Stimulated activated CD4-positive, alpha-beta T cell treated with anti-CD3 and anti-CD28 coated beads, Interleukin-4, amount 100 ng/mL, for 1 hour (primary cell): ENCODE measurements around the gene SLC39A11.
"Not testable (repeated sequence)": the region's sequence is repeated elsewhere in the genome, so short reads cannot be mapped to it uniquely, and the experiment has no call there.

Experiments
- DNase-seq: peaks from one replicate; pipeline ENCODE4 v3.0.0-alpha.2; 2020

Gene SLC39A11

DNA sequence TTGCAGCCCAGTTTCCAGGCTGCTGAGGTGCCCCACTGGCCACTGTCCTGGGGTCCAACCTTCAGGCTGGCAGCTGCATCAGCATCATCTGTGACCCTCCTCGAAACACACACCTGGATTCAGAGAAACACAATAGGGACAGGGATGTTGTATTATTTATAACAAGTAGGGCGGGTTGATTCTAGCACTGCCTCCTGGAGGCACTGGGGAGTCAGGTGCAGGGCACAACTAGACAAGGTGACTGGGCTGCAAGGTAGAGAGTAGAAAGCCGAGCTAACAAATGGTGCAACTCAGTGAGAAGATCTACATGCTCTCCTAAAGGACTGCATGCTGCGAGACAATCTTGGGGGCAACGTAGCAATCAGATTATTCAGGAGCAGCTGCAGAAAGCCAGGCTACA is 317.3 kb downstream of the SLC39A11 start:
- no peak for DNase-seq

DNA sequence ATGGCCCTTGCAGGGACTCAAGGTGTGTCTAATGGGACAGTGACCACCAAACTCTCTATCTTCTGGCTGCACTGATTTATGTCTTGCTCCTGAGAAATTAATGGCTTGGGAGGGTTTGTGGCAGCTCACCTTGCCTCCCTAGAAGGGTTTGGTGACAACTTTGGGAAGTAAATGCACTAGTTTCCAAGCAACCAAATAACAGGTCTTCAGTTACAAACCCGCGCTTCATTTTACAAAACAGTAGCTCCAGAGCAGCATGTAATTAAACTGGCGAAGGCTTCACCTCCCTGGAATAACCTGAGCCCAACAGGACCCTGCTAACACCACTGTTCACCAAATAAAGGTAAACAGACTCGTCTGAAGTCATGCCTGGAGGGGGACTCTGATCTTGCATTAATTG is 318.3 kb downstream of the SLC39A11 start:
- DNase-seq, result no peak

DNA sequence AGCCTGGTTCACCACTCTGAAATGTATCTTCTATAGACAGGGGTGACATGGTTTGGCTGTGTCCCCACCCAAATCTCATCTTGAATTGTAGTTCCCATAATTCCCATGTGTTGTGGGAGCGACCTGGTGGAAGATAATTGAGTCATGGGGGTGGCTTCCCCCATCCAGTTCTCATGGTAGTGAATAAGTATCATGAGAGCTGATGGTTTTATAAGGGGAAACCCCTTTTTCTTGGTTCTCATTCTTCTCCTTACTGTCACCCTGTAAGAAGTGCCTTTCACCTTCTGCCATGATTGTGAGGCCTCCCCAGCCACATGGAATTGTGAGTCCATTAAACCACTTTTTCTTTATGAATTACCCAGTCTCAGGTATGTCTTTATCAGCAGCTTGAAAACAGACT is 319.3 kb downstream of the SLC39A11 start:
- DNase-seq, result not testable (repeated sequence)

DNA sequence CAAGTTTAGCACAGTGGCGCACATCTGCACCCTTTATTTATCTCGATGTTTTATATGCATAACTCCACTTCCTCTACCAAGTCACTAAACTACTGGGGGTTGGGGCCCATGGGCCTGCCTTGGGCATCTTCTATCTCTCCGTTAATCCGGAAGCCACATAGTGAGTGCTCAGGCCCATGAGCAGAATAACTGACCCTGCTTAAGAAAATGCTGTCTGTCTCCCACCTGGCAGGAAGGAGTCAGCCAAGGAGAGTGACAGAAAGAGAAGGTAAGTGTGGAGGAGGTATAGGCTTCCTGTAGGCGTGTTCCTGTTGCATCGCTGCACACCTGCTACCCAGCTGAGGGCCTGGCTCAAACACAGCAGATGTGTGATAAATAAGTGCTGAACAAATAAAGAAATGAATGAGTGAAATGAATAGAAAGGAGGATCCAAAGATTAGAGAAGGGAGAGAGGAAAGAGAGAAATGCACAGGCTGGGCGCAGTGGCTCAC is 320.1 kb downstream of the SLC39A11 start:
- no peak for DNase-seq

DNA sequence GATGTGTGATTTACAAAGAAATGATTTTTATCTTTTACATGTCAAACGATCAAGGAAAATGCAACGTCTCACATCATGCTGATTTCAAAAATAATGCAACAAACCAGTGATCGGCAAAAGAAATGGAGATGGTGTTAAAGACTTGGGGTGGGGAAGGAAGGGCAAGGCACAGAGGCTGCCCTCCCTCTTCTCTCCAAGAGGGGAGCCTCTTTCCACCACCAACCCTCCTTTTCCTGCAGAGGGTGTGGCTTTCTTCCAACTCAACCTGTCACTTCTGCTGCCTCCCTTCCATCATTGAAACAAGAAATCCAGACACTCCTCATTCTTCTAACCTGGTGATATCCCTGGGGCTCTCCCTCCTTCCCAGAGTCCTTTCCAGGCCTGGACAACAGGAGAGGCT is 320.8 kb downstream of the SLC39A11 start:
- DNase-seq, result no peak

DNA sequence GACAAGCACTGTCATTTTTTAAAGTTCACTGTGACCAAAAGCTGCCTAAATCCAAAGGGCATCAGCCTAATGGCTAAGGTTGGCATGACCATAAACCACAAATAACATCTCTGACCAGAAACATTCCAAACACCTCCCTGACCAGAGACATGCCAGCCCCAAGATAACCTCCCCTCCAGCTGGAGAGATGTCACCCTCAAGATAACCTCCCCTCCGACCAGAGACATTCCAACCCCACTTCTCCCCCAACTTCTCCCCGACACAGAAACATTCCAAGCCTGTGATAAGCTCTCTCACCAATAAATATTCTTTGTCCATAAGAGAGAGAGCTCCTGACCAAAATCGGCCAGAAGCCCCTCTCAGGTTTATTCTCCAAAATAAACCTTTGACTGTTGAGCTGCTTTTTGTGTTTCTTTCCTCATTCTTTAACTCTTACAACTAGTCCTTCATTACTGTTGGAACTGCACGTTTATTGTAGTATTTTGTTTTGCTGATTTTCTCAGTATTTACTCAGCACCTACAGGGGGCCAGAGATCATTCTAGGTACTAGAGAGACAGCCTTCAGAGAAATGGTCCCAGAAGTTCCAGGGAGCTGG is 325.6 kb downstream of the SLC39A11 start:
- no peak for DNase-seq

DNA sequence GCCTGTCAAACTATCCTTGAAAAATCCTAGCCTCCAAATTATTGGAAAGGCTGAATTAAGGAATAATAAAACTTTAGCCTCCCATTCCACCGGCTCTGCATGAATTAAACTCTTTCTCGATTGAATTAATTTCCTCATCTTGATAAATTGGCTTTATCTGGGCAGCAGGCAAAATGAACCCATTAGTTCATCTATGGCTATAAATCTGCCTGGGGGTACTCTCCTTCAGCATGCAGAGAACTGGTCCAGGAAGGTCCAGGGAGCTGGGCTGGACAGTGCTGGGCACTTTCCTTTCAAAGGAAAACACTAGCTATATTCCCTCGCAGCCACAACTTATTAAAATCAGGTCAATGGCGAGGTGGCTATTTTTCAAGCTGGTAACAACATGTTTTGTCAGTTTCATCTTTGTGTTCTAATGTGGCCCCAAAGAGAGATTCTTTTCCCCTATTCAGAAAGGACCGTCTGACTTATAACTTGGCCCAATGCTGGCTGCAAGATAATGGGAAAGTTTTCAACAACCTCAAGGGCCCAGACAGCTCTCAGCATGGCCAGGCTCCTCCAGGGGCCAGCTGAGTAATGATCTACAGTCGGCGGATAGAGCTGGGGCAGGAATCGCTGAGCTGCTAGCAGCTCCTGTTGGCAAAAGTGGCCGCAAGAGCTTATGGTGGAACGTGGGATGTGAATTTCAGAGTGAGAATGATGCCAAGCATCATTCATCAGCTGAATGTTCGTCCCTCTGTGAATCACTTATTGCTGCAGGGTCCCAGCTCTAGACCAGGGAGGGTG is 326.9 kb downstream of the SLC39A11 start:
- no peak for DNase-seq

DNA sequence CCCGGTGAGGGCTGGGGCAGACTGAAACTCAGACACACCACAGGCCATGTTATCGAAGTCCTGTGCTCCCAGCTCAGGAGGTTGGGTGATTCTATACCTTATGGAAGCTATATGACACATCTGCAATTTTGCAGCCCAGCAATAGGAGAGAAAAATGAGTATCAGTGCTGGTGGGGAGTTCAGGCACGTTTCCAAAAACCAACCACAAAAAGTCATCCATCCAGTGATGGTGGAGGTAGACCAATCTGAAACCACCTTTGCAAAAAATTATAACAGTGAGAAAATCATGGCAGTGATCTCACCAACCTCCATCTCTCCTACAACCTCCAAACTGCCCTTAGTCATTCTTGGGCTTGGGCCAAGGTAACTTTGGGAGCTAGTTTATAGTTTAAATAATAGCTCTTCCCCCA is 327.9 kb downstream of the SLC39A11 start:
- no peak for DNase-seq

DNA sequence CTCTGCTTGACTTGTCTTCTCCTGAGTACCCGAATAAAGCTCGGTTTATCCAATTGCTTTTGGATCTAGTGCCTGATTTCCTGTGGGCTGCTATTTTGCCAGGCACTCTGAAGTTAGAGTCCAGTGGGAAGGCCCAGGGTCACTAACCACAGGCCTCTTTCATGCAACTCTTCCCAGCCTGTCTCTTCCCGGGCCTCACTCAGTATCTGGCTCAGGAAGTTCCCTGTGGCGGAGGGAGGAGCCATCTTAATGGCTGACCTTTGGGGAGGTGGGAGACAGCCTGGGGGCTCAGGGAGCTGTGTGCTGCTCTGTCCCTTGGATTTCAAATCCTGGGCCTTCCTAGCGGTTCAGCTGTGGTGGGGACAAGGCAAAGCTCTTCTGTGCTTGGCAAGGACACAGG is 328.5 kb downstream of the SLC39A11 start:
- DNase-seq, result no peak

DNA sequence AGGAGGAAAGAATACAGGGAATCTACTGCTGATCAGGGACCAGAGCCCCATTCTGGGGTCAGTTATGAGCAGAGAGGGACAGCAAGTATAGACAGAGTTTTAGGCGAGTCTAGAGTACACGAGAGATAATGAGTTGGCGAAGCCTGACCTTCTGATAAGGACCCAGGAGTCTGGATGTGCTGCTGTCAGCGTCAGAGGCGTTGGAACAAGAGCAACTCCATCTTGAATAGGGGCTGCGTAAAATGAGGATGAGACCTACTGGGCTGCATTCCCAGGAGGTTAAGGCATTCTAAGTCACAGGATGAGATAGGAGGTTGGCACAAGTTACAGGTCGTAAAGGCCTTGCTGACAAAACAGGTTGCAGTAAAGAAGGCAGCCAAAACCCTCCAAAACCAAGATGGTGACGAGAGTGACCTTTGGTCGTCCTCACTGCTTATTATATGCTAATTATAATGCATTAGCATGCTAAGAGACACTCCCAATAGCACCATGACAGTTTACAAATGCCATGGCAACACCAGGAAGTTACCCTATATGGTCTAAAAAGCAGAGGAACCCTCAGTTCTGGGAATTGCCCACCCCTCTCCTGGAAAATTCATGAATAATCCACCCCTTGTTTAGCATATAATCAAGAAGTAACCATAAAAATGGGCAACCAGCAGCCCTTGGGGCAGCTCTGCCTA is 330.5 kb downstream of the SLC39A11 start:
- DNase-seq, result not testable (repeated sequence)

DNA sequence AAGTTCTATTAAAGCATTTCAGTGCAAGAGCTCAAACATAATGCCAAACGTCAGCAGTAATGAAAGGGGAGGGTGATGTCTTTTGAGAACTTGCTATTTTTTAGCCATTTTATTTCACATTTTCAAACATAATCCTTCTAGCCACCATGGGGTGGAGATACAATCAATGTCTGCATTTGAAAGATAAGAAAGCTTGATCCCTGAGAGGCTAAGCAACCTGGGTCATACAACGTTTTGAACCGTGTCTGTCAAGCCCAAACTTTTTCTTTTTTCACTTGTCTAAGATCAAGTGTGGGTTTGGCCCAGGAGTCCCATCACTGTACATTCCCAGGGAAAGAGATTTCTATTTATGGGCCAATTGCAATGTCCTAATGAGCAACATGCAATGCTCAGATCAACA is 331.1 kb downstream of the SLC39A11 start:
- no peak for DNase-seq

DNA sequence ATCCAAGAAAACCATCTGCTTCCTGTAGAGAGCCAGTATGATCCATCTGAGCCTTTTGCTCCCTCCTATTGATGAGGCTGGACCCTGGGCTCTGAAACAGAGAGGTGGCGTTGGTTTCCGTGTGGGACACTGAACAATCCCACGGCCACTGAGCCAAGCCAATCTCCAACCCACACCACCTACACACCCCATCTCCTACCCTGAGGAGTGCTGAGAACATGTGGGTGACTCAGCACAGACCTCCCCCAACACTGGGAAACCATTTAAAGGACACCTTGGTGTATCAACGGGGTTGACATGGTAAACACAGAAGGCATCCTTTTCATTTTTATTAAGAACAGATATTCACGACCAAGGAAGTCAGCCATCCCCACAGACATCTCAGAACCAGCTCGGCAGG is 332.1 kb downstream of the SLC39A11 start:
- DNase-seq, result no peak

DNA sequence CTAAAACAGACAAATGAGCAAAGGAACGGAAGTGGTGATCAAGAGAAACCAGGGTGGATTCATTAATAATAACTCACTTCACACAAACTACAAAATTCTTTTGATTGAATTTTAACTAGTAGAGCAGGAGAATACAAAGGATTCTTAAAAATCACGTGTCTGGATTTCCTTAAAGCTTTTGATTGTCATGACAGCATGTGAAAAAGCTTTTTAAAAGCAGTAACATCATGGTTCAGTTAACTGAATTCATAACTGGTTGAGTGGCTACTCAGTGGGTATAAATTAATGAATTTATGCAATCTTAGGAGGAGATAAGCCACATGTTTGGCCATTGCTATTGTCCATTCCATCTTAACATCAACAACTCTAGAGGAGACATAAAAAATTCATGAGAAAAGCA is 333.2 kb downstream of the SLC39A11 start:
- DNase-seq, result no peak

DNA sequence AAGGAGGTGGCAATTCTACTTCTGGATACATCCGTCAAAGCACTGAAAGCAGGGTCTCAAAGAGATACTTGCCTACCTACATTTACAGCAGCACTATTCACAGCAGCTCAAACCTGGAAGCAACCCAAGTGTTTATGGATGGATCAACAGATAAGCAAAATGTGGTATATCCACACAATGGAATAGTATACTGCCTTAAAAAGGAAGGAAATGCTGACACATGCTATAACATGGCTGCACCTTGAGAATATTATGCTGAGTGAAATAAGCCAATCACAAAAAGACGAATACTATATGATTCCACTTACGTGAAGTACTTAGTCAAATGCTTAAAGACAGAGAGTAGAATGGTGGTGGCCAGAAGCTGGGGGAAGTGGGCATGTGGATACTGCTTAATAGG is 336.2 kb downstream of the SLC39A11 start:
- DNase-seq, result no peak

DNA sequence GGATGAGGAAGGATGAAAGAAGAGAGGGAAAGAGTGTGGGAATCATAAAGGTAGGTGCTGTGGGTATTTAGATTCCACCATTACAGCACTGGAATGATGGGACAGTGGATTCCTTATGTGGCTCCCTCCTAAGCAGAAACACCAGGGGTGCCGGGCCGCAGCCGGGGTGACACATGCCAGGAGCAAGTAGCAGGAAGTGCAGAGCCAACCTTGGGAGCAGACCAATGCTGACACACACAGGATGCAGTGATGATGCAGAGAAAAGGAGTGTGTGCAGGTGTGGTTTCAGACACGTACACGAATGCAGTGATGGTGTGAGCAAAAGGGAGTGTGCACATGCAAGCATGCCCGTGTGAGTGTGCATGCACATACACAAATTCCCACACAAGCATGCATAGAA is 338.0 kb downstream of the SLC39A11 start:
- DNase-seq, result no peak

DNA sequence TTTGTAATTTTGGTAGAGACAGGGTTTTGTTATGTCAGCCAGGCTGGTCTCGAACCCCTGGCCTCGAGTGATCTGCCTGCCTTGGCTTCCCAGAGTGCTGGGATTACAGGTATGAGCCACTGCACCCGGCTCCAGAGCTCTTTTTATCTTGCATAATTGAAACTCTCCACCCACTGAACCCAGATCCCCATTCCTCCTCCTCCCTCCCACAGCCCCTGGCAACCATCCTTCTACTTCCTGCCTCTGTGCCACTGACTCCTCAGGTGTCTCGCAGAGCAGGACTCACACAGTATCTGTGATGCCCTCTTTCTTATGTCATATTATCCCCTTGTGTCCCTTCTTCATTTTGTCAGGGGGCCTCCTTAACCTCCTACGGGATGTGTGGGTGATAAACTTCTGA is 340.7 kb downstream of the SLC39A11 start:
- no peak for DNase-seq

DNA sequence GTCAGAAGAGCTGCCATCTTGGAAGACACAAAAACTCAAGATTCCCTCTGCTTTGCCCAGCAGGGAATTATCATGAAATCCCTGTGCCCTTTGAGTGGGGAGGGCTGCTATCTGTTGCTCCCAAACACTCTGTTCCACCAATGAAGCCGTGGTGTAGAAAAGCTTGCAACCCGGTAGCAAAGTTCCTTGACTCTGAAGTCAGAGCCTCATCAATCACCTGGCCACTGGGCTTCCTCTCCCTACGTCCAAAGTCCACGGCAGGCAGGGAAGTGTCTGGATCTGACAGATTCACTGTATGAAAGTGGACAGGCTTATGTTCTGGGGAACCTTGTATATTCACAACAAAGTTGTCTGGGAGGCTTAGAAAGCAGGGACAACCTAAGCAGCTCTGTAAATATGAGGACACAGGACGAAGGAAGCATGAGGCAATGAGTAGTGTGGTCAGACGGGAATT is 343.3 kb downstream of the SLC39A11 start:
- DNase-seq, result no peak

DNA sequence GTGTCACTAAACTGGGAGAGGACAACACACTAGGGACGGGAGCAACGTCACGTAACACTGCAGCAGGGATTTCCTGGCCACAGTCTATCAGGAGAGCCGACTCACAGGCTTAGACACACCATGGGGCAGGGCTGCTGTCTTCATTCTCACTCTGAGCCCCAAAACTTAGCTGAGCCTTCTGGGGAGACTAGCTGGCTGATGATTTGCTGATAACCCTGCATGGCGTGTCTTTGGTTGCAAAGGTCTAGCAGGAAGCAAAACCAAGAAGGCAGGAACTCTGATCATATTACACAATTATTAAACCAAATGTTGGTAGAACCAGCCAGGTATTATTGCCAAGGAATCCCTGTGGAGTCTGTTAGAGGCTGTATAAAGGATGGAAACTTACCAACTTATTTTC is 345.0 kb downstream of the SLC39A11 start:
- DNase-seq, result no peak

DNA sequence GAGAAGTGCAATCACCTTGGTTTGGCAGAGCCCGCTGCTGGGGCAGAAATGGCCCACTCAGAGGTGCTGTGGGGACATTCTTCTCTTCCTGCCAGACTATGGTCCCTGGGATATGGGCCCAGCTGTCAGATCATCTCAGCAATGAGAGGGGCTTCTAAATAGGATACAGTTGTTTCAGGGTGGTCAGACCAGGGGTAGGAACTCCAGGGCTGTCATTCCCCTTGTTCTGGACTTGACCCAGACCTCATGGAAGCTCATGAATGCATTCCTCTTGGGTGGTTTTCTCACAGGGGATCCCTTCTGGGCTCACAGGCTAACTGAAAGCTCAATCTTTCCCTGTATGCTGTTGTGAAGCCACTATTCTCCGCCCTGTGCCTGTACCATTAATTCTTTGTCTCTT is 347.2 kb downstream of the SLC39A11 start:
- DNase-seq, result no peak

DNA sequence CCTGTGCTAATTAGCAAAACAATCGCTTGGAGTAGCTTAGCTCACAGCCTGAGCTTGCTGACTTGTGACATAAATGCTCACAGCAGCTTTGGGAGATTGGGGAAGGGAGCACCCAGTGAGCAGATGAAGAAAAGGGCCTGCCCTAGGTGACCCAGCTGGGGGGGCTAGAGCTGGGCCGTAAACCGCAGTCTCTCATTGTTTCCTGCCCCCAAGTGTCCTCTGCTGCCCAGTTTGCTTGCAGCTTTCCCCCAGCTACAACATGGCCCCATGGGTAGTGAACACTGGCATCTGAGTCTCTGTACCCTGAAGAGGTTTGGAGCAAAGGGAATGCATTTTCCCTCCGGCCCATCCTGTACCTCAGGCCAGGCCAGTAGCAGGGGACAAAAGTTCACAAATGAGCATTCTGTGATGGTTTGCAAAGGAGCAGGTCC is 349.4 kb downstream of the SLC39A11 start:
- no peak for DNase-seq

DNA sequence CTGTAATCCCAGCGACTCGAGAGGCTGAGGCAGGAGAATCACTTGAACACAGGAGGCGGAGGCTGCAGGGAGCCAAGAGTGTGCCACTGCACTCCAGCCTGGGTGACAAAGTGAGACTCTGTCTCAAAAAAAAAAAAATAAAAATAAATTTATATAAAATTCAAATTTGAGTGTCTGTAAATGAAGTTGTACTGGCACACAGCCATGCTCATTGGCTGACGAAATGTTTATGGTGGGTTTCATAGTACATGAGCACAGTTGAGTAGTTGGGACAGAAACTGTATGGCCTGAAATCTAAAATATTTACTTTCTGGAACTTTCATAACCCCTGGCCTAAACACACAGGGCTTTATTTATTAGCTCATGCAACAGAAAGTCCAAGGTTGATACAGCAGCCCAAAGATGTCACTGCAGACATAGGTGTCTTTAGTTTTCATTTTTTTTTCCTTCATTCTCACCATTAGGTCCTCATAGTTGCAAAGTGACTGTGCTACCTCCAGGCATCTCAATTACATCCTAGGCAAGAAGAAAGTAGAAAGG is 355.3 kb downstream of the SLC39A11 start:
- no peak for DNase-seq

DNA sequence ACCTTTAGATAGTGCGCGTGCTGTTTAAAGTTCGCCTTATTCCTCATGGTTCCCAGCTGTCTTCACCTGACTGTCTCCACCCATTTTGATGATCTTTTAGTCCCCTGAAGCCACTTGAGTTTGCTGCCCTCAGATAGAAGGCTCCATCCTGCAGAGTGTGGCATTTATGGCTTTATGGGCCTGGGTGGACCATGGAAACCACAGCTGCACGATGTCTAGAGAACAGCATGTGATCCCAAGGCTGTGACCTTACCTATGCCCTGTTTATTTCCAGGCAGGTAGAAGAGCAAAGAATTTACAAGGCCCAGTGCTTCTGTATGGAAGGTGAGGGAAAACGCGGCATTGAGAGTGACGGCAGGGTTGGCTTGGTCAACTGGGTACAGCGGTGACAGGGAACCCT is 356.9 kb downstream of the SLC39A11 start:
- no peak for DNase-seq

DNA sequence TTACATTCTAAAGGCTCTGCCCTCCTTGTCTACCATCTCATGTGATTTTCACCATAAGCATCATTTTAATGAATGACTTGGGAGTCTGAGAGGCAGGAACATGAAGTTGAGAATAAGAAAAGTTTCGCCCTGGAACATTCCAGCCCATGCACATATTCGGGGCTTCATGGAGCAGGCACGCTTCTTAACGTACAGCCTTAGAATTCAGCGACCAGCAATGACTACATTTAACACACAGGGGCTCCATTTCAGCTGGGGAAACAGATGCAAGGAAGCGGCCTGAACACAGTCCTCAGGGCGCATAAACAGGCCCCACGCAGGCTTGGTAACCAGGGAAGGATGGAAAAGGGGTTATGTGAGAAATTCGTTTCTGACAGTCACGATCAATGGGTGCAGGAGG is 357.4 kb downstream of the SLC39A11 start:
- DNase-seq, result no peak

DNA sequence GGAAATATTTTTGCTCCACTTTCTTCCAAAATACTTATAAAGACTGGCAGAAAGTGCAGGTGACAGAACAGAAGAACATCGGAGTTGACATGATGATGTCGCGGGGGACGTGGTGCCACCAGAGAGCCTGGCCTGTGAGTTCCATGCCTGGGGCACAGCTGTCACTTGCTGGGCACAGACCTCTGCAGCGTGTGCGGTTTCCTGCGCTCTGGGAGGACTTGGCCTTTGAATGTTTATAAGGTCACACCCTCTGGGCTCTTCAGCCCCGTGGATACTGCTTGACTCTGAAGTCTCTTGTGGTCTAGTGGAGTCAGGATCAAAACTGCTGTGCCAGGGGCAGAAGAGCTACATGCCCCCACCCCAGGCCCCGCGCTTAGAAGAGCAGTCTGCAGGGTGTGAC is 357.9 kb downstream of the SLC39A11 start:
- no peak for DNase-seq
